ENCODE data around the gene MORC1. TPM values are rescaled to one million over a fixed set of nuclear protein-coding genes. Genes with fewer than 3 reads are reported as not detected.
"Not testable (repeated sequence)": the region's sequence is repeated elsewhere in the genome, so short reads cannot be mapped to it uniquely, and the experiment has no call there.

Gene MORC1
- total RNA-seq, 4 donors from 2014 or later: not detected

GRCh38 chr3:109089265-109089664, 28.7 kb downstream of the MORC1 start:
- DNase-seq (no peak), ATAC-seq (no peak)
- no peaks in the 10 kb centered on the region for H3K36me3 ChIP-seq
- no peak overlapping the region for H3K27ac ChIP-seq
- no peaks in the 10 kb centered on the region for H3K4me1 ChIP-seq
- H3K4me3 ChIP-seq: no peak overlapping the region
- no peaks in the 10 kb centered on the region for H3K27me3 ChIP-seq
- intact Hi-C loops (cut with DNase I; ENCODE audit: low total_unique reads): no loop called here
- in situ Hi-C loops (cut with MboI; ENCODE audit: low sequenced_read_pairs in 4 of 4): loop anchor here in 2 of 4 donors (10.0 to 25.0 kb wide), 2 partner anchors 64 to 427 kb away; no protein-coding TSS in a partner anchor
- no peak for TF ChIP-seq POLR2A (IDR thresholded peaks at IDR 0.05)
- H3K9me3 ChIP-seq: no peaks in the 10 kb centered on the region

- ATAC-seq (peak in 1 of 2 donors; percentile 70), DNase-seq (no peak)
- in situ Hi-C loops (cut with MboI; ENCODE audit: low sequenced_read_pairs in 4 of 4): loop anchor here in 3 of 4 donors (5.0 to 25.0 kb wide), 3 partner anchors 57 to 420 kb away; no protein-coding TSS in a partner anchor
- Histone ChIP-seq H3K9me3 (no peaks in the 10 kb centered on the region), H3K27ac (no peak overlapping the region), H3K36me3 (no peaks in the 10 kb centered on the region), H3K4me3 (no peak overlapping the region), H3K4me1 (no peaks in the 10 kb centered on the region), H3K27me3 (no peaks in the 10 kb centered on the region)
- intact Hi-C loops (cut with DNase I; ENCODE audit: low total_unique reads): loop anchor here (1.0 to 5.0 kb wide), 2 partner anchors 59 to 420 kb away; no protein-coding TSS in a partner anchor
- no peak for TF ChIP-seq POLR2A (IDR thresholded peaks at IDR 0.05)
- TF ChIP-seq CTCF (IDR thresholded peaks at IDR 0.05 in 4 of 5, conservative IDR thresholded peaks at IDR 0.05 in 1 of 5): peak; percentile 21 to 72 (median 49)
These were observed 36.0 kb downstream of the MORC1 start for GRCh38 chr3:109081746-109082510.

- H3K27ac ChIP-seq, H3K4me1 ChIP-seq, H3K4me3 ChIP-seq, H3K9me3 ChIP-seq, ATAC-seq, H3K36me3 ChIP-seq, H3K27me3 ChIP-seq, DNase-seq: not testable (repeated sequence)
- in situ Hi-C loops (cut with MboI; ENCODE audit: low sequenced_read_pairs in 4 of 4) (loop anchor here in 3 of 4 donors (5.0 to 25.0 kb wide), 3 partner anchors 55 to 418 kb away; no protein-coding TSS in a partner anchor), intact Hi-C loops (cut with DNase I; ENCODE audit: low total_unique reads) (loop anchor here (5.0 kb wide), 1 partner anchor 418 kb away; no protein-coding TSS in a partner anchor)
These were observed 37.8 kb downstream of the MORC1 start for GRCh38 chr3:109080090-109080489.

- no peak overlapping the region for H3K4me3 ChIP-seq
- H3K4me1 ChIP-seq: peaks cover 12% of the 10 kb centered on the region in 2 donors
- ATAC-seq (no peak), DNase-seq (no peak)
- H3K27ac ChIP-seq: no peak overlapping the region
- H3K27me3 ChIP-seq: no peaks in the 10 kb centered on the region
- in situ Hi-C loops (cut with MboI; ENCODE audit: low sequenced_read_pairs in 4 of 4): no loop called here
- H3K36me3 ChIP-seq: no peaks in the 10 kb centered on the region
- intact Hi-C loops (cut with DNase I; ENCODE audit: low total_unique reads): no loop called here
- TF ChIP-seq POLR2A (IDR thresholded peaks at IDR 0.05): no peak
- TF ChIP-seq CTCF (IDR thresholded peaks at IDR 0.05 in 4 of 5, conservative IDR thresholded peaks at IDR 0.05 in 1 of 5): no peak
- no peaks in the 10 kb centered on the region for H3K9me3 ChIP-seq
These were observed 44.8 kb downstream of the MORC1 start for GRCh38 chr3:109073116-109073515.

- intact Hi-C loops (cut with DNase I; ENCODE audit: low total_unique reads): no loop called here
These were observed 45.7 kb downstream of the MORC1 start for GRCh38 chr3:109072194-109072593.

More at GRCh38 chr3:109072194-109072593, 45.7 kb downstream of the MORC1 start:
- Histone ChIP-seq H3K27me3 (no peaks in the 10 kb centered on the region), H3K27ac (no peak overlapping the region), H3K4me1 (peaks cover 12% of the 10 kb centered on the region in 2 donors), H3K4me3 (no peak overlapping the region), H3K36me3 (no peaks in the 10 kb centered on the region), H3K9me3 (no peaks in the 10 kb centered on the region)
- in situ Hi-C loops (cut with MboI; ENCODE audit: low sequenced_read_pairs in 4 of 4): no loop called here
- TF ChIP-seq CTCF (IDR thresholded peaks at IDR 0.05 in 4 of 5, conservative IDR thresholded peaks at IDR 0.05 in 1 of 5): no peak
- TF ChIP-seq POLR2A (IDR thresholded peaks at IDR 0.05): no peak
- ATAC-seq: no peak
- DNase-seq: no peak

Measured in gastrocnemius medialis (tissue), 4 donors.